HG02571 (cell line): ENCODE measurements around the gene TMEM69.
"Not testable (repeated sequence)": the region's sequence is repeated elsewhere in the genome, so short reads cannot be mapped to it uniquely, and the experiment has no call there.

ENCODE experiments used
- ATAC-seq: cut with Tn5 transposase; IDR thresholded peaks from one replicate; pipeline ENCODE4 v1.9.1; 2021; ENCODE audit warnings: mild to moderate bottlenecking, moderate library complexity; ENCODE audit not compliant: unreplicated experiment

The TMEM69 gene

DNA sequence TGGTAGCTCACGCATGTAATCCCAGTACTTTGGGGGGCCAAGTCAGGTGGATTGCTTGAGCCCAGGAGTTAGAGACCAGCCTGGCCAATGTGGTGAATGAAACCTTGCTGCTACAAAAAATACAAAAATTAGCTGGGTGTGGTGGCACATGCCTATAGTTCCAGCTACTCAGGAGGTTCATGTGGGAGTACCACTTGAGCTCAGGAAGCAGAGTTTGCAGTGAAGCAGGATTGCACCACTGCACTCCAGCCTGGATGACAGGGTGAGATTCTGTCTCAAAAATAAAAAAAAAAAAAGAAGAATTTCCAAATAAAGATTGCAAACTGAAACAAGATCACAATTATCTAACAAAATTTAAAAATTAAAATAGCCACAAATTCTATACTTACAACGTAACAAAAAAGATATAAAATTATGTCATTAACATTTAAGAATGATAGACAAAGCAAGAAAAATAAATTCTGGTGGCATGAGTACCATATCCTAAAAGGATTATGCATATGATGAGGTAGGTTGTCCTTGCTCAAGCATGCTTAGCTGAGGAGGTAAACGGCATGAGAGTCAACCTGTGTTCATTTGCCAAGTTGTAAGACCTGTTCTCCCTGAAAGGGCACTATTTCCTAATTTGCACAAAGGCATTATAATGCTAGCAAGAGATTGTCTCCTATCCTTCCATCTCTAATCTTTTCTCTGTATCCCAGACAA is 42.2 kb downstream of the TMEM69 start:
- ATAC-seq = no peak

DNA sequence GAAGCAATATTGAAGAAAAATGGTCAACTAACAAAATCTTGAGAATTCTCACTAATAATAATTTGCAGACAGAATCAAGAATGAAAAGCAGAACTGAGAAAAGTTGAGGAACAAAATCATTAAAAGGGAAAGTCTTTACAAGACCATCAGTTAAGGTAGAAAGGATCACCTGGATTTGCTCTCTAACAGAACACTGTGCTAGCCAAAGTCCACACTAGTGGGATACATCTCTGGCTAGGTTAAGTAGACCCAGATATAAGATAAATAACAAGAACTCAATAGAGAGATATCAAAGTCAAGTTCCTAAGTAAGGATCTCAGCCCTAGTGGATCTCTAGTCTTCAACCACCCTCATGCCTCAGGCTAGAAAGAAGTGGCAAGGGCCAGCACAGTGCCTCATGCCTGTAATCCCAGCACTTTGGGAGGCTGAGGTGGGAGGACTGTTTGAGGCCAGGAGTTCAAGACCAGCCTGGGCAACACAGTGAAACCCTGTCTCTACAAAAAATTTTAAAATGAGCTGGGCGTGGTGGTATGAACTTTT is 42.9 kb downstream of the TMEM69 start:
- ATAC-seq = no peak

DNA sequence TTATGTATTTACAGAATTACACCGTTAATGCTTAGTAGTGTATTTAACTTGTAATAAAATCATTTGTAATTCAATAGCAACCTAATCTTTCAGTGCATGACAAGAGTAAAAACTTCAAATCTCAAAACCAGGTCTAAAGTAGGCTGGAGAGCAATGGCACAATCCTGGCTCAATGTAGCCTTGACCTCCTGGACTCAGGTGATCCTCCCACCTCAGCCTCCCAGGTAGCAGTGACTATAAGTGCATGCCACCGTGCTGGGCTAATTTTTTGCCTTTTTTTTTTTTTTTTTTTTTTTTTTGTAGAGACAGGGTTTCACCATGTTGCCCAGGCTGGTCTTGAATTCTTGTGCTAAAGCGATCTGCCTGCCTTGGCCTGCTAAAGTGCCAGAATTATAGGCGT is 51.2 kb downstream of the TMEM69 start:
- no peak for ATAC-seq

DNA sequence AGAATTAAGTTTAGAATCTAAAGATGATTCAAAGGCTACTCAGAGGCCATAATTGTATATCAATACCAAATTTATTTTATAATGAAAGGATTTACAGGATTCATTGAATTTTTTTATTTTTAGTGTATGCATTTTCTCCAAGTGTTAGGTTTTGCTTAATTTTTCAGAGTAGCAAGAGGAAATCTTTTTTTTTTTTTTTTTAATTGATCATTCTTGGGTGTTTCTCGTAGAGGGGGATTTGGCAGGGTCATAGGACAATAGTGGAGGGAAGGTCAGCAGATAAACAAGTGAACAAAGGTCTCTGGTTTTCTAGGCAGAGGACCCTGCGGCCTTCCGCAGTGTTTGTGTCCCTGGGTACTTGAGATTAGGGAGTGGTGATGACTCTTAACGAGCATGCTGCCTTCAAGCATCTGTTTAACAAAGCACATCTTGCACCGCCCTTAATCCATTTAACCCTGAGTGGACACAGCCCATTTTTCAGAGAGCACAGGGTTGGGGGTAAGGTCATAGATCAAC is 51.7 kb downstream of the TMEM69 start:
- not testable (repeated sequence) for ATAC-seq
